Liver (tissue), 9 donors: Measurements from ENCODE around the gene KMT2B. TPM values are rescaled to one million over a fixed set of nuclear protein-coding genes. Genes with fewer than 3 reads are reported as not detected.

Experiments
- DNase-seq: peaks from one replicate; pipeline ENCODE4 v3.0.0-alpha.2; 2017; ENCODE audit warnings: low spot score
- H3K27ac ChIP-seq, 2 donors: one replicate each; pipeline ENCODE4 v1.7.0; 2013; ENCODE audit warnings: inconsistent platforms in 2 of 2, low read length in 2 of 2, control low read depth in 1 of 2, low read depth in 1 of 2, mild to moderate bottlenecking in 1 of 2
- H3K27me3 ChIP-seq, 4 donors: one replicate each; pipeline versions ENCODE4 v1.6.1 to v1.7.0; 2013; ENCODE audit warnings: low read length in 3 of 4, inconsistent platforms in 1 of 4, mild to moderate bottlenecking in 1 of 4, moderate library complexity in 1 of 4; ENCODE audit not compliant: control insufficient read depth in 4 of 4, insufficient read depth in 4 of 4
- H3K36me3 ChIP-seq, 4 donors: one replicate each; pipeline versions ENCODE4 v1.6.1 to v1.7.0; 2013; ENCODE audit warnings: low read length in 3 of 4, mild to moderate bottlenecking in 3 of 4, low read depth in 1 of 4, moderate library complexity in 1 of 4; ENCODE audit not compliant: control insufficient read depth in 4 of 4, insufficient read depth in 3 of 4
- H3K4me1 ChIP-seq, 4 donors: one replicate each; pipeline versions ENCODE4 v1.6.1 to v1.7.0; 2013; ENCODE audit warnings: low read length in 3 of 4, mild to moderate bottlenecking in 3 of 4, moderate library complexity in 1 of 4; ENCODE audit not compliant: control insufficient read depth in 4 of 4, insufficient read depth in 4 of 4
- H3K4me3 ChIP-seq, 3 donors: one replicate each; pipeline versions ENCODE4 v1.6.1 to v1.7.0; 2013; ENCODE audit warnings: low read length in 3 of 3, control low read depth in 1 of 3, low read depth in 1 of 3, mild to moderate bottlenecking in 1 of 3
- H3K9ac ChIP-seq, 2 donors: one replicate each; pipeline ENCODE4 v1.7.0; 2013; ENCODE audit warnings: low read length in 2 of 2, mild to moderate bottlenecking in 2 of 2, moderate library complexity in 2 of 2, control low read depth in 1 of 2, low read depth in 1 of 2
- H3K9me3 ChIP-seq, 4 donors: one replicate each; pipeline versions ENCODE4 v1.6.1 to v1.7.0; 2013; ENCODE audit warnings: low read length in 3 of 4; ENCODE audit not compliant: control insufficient read depth in 4 of 4
- EGR1 ChIP-seq, 2 donors: IDR thresholded peaks; 2 replicates each; pipeline ENCODE4 v1.6.1; 2016 to 2018; ENCODE audit warnings: antibody characterized with exemption in 2 of 2, low read depth in 2 of 2
- FOXA2 ChIP-seq: IDR thresholded peaks from 2 replicates; pipeline ENCODE4 v1.6.1; 2016; ENCODE audit warnings: antibody characterized with exemption
- GABPA ChIP-seq, 2 donors: IDR thresholded peaks in 1 of 2; conservative IDR thresholded peaks in 1 of 2; 2 replicates each; pipeline ENCODE4 v1.6.1; 2016; ENCODE audit warnings: antibody characterized with exemption in 2 of 2, mild to moderate bottlenecking in 1 of 2, moderate library complexity in 1 of 2
- HNF4G ChIP-seq: IDR thresholded peaks from 2 replicates; pipeline ENCODE4 v1.6.1; 2016; ENCODE audit warnings: antibody characterized with exemption
- JUND ChIP-seq, 2 donors: IDR thresholded peaks; 2 replicates each; pipeline ENCODE4 v1.6.1; 2016; ENCODE audit warnings: antibody characterized with exemption in 2 of 2
- NR2F2 ChIP-seq: IDR thresholded peaks from 2 replicates; pipeline ENCODE4 v1.6.1; 2016; ENCODE audit warnings: antibody characterized with exemption
- RAD21 ChIP-seq, 2 donors: IDR thresholded peaks; 2 replicates each; pipeline ENCODE4 v1.6.1; 2016; ENCODE audit warnings: antibody characterized with exemption in 2 of 2, mild to moderate bottlenecking in 2 of 2
- RXRA ChIP-seq, 2 donors: IDR thresholded peaks; 2 replicates each; pipeline ENCODE4 v1.6.1; 2017 to 2018; ENCODE audit warnings: antibody characterized with exemption in 2 of 2, mild to moderate bottlenecking in 1 of 2
- SP1 ChIP-seq: IDR thresholded peaks from 2 replicates; pipeline ENCODE4 v1.6.1; 2018; ENCODE audit warnings: antibody characterized with exemption, mild to moderate bottlenecking
- YY1 ChIP-seq: IDR thresholded peaks from 2 replicates; pipeline ENCODE4 v1.6.1; 2016; ENCODE audit warnings: antibody characterized with exemption, mild to moderate bottlenecking
- WGBS: extraction: QIAGEN DNeasy Blood & Tissue Kit; methylation state at CpG from one replicate; pipeline ENCODE4 v1.1.7; 2013; 5-methylcytosine and 5-hydroxymethylcytosine counted together
- polyA plus RNA-seq, 2 donors: library from polyadenylated mRNA; stranded (reverse) in 1 of 2; unstranded in 1 of 2; fragments of 200-250 nt in 1 of 2; fragments of >200 nt in 1 of 2; fragmentation: Nextera tagmentation in 1 of 2; extraction: Ambion mirVana in 1 of 2; gene quantifications; one replicate each; pipeline versions ENCODE4 v1.2.1 to v1.2.3, GENCODE V29; 2013 to 2015
- total RNA-seq, 2 donors: library from RNA; depleted of rRNA; stranded (reverse); fragments of >200 nt; gene quantifications; one replicate each; pipeline ENCODE4 v1.2.3, GENCODE V29; 2014
- TF ChIP-seq, protein P1 (sequence below): IDR thresholded peaks from 2 replicates; pipeline ENCODE4 v1.6.1; 2016; ENCODE audit warnings: antibody characterized with exemption, mild to moderate bottlenecking
- TF ChIP-seq, protein P2 (sequence below): IDR thresholded peaks from 2 replicates; pipeline ENCODE4 v1.6.1; 2016; ENCODE audit warnings: antibody characterized with exemption
- TF ChIP-seq, protein P3 (sequence below): fragments of 150-350 bp; IDR thresholded peaks from 2 replicates; pipeline ENCODE4 v1.5.1; 2017; ENCODE audit warnings: improper control_type of control experiment, low read depth, low read length; ENCODE audit not compliant: missing input control
- TF ChIP-seq, protein P4 (sequence below): IDR thresholded peaks from 2 replicates; pipeline ENCODE4 v1.6.1; 2016; ENCODE audit warnings: antibody characterized with exemption
- TF ChIP-seq, protein P5 (sequence below): IDR thresholded peaks from 2 replicates; pipeline ENCODE4 v1.6.1; 2016; ENCODE audit warnings: antibody characterized with exemption
- donor health status: healthy.
- donor health status: healthy.
- donor health status: healthy.
- donor health status: healthy.
- donor health status: healthy.

Gene KMT2B
- total and polyA plus RNA-seq, 4 donors = 3.7 to 12.1 (median 8.3) TPM

DNA sequence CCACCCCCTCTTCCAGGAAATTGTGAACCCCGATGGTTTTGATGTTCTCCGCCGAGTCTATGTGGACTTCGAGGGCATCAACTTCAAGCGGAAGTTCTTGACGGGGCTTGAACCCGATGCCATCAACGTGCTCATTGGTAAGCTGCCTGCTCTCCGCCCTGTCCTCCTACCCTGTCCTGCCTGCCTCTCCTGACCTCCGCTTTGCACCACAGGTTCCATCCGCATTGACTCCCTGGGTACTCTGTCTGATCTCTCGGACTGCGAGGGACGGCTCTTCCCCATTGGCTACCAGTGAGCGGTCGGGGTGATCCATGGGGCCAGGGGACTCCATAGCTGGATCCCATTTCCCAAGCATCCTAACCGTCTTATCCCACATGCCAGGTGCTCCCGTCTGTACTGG lies 12.5 kb downstream of the KMT2B start (continued):
- TF ChIP-seq, protein P1, sequence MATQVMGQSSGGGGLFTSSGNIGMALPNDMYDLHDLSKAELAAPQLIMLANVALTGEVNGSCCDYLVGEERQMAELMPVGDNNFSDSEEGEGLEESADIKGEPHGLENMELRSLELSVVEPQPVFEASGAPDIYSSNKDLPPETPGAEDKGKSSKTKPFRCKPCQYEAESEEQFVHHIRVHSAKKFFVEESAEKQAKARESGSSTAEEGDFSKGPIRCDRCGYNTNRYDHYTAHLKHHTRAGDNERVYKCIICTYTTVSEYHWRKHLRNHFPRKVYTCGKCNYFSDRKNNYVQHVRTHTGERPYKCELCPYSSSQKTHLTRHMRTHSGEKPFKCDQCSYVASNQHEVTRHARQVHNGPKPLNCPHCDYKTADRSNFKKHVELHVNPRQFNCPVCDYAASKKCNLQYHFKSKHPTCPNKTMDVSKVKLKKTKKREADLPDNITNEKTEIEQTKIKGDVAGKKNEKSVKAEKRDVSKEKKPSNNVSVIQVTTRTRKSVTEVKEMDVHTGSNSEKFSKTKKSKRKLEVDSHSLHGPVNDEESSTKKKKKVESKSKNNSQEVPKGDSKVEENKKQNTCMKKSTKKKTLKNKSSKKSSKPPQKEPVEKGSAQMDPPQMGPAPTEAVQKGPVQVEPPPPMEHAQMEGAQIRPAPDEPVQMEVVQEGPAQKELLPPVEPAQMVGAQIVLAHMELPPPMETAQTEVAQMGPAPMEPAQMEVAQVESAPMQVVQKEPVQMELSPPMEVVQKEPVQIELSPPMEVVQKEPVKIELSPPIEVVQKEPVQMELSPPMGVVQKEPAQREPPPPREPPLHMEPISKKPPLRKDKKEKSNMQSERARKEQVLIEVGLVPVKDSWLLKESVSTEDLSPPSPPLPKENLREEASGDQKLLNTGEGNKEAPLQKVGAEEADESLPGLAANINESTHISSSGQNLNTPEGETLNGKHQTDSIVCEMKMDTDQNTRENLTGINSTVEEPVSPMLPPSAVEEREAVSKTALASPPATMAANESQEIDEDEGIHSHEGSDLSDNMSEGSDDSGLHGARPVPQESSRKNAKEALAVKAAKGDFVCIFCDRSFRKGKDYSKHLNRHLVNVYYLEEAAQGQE = no peak
- no peak for TF ChIP-seq HNF4G
- TF ChIP-seq, protein P2, sequence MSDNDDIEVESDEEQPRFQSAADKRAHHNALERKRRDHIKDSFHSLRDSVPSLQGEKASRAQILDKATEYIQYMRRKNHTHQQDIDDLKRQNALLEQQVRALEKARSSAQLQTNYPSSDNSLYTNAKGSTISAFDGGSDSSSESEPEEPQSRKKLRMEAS = no peak
- no peak for TF ChIP-seq RAD21 (IDR thresholded peaks at IDR 0.05)
- no peak for TF ChIP-seq FOXA2
- TF ChIP-seq EGR1 (IDR thresholded peaks at IDR 0.05; ENCODE audit: low read depth in 2 of 2) = no peak

DNA sequence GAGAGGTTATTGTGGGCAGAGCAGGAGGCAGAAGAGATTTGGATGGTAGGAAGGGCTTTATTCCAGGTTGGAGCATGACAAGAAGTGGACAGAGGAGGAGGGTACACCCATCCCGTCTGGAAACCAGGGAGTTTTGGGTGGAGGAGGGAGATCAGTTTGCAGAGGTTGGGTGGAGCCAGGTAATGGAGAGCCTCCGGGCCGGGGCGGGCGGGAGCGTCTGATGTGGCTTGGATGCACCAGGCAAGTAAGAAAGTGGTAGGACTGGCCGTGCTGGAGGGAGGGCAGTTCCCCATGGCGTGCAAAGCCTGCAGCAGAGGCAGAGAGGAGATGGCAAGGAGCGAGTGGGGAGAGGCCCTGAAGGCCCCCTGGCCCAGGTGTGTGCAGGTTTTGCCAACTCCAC lies 13.6 kb downstream of the KMT2B start:
- no peaks in the 10 kb centered on the region for H3K27me3 ChIP-seq
- DNase-seq = no peak
- no peak overlapping the region for H3K27ac ChIP-seq
- peaks cover 43 to 90% (median 56%) of the 10 kb centered on the region in 4 donors for H3K36me3 ChIP-seq
- H3K9ac ChIP-seq = no peak overlapping the region
- H3K4me3 ChIP-seq = no peak overlapping the region
- H3K4me1 ChIP-seq = no peaks in the 10 kb centered on the region
- no peaks in the 10 kb centered on the region for H3K9me3 ChIP-seq
- TF ChIP-seq GABPA (IDR thresholded peaks at IDR 0.05 in 1 of 2, conservative IDR thresholded peaks at IDR 0.05 in 1 of 2) = no peak
- TF ChIP-seq, protein P3, sequence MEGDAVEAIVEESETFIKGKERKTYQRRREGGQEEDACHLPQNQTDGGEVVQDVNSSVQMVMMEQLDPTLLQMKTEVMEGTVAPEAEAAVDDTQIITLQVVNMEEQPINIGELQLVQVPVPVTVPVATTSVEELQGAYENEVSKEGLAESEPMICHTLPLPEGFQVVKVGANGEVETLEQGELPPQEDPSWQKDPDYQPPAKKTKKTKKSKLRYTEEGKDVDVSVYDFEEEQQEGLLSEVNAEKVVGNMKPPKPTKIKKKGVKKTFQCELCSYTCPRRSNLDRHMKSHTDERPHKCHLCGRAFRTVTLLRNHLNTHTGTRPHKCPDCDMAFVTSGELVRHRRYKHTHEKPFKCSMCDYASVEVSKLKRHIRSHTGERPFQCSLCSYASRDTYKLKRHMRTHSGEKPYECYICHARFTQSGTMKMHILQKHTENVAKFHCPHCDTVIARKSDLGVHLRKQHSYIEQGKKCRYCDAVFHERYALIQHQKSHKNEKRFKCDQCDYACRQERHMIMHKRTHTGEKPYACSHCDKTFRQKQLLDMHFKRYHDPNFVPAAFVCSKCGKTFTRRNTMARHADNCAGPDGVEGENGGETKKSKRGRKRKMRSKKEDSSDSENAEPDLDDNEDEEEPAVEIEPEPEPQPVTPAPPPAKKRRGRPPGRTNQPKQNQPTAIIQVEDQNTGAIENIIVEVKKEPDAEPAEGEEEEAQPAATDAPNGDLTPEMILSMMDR = no peak
- 88% methylated on average over 9 of the region's 9 CpGs for WGBS

DNA sequence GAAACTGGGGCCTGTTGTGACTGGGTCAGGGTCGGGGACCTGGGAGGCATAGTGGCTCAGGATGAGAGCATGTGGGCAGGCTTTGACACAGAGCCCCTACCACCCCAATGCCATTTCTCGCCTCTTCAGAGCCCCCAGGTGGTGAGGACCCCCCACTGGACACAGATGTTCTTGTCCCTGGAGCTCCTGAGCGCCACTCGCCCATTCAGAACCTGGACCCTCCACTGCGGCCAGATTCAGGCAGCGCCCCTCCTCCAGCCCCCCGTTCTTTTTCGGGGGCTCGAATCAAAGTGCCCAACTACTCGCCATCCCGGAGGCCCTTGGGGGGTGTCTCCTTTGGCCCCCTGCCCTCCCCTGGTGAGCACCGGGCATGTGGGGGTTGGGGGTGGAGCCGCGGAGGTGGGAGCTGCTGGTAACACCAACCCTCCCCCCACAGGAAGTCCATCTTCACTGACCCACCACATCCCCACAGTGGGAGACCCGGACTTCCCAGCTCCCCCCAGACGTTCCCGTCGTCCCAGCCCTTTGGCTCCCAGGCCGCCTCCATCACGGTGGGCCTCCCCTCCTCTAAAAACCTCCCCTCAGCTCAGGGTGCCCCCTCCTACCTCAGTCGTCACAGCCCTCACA lies 14.1 kb downstream of the KMT2B start:
- 92% methylated on average over 21 of the region's 21 CpGs for WGBS
- H3K9me3 ChIP-seq = no peaks in the 10 kb centered on the region
- peaks cover 44 to 92% (median 56%) of the 10 kb centered on the region in 4 donors for H3K36me3 ChIP-seq
- DNase-seq = no peak
- no peak overlapping the region for H3K27ac ChIP-seq
- no peaks in the 10 kb centered on the region for H3K4me1 ChIP-seq
- no peaks in the 10 kb centered on the region for H3K27me3 ChIP-seq
- no peak overlapping the region for H3K4me3 ChIP-seq
- H3K9ac ChIP-seq = no peak overlapping the region
- TF ChIP-seq, protein P2 = no peak
- TF ChIP-seq NR2F2 (no peak), RXRA (IDR thresholded peaks at IDR 0.05) (no peak), GABPA (IDR thresholded peaks at IDR 0.05 in 1 of 2, conservative IDR thresholded peaks at IDR 0.05 in 1 of 2) (no peak), RAD21 (IDR thresholded peaks at IDR 0.05) (no peak), YY1 (no peak), SP1 (no peak), JUND (IDR thresholded peaks at IDR 0.05) (no peak), HNF4G (no peak), EGR1 (IDR thresholded peaks at IDR 0.05; ENCODE audit: low read depth in 2 of 2) (no peak)
- TF ChIP-seq, protein P4, sequence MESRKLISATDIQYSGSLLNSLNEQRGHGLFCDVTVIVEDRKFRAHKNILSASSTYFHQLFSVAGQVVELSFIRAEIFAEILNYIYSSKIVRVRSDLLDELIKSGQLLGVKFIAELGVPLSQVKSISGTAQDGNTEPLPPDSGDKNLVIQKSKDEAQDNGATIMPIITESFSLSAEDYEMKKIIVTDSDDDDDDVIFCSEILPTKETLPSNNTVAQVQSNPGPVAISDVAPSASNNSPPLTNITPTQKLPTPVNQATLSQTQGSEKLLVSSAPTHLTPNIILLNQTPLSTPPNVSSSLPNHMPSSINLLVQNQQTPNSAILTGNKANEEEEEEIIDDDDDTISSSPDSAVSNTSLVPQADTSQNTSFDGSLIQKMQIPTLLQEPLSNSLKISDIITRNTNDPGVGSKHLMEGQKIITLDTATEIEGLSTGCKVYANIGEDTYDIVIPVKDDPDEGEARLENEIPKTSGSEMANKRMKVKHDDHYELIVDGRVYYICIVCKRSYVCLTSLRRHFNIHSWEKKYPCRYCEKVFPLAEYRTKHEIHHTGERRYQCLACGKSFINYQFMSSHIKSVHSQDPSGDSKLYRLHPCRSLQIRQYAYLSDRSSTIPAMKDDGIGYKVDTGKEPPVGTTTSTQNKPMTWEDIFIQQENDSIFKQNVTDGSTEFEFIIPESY = no peak
- TF ChIP-seq, protein P1 = no peak
- TF ChIP-seq, protein P5, sequence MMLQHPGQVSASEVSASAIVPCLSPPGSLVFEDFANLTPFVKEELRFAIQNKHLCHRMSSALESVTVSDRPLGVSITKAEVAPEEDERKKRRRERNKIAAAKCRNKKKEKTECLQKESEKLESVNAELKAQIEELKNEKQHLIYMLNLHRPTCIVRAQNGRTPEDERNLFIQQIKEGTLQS = no peak
